ENCODE data around the gene CBFA2T2. TPM values are rescaled to one million over a fixed set of nuclear protein-coding genes. Genes with fewer than 3 reads are reported as not detected.

CBFA2T2 gene
- total and polyA plus RNA-seq, 2 donors (not counting 3 experiments of a cell fraction or from before 2014, with no cell fraction given) = 10.7 to 12.1 TPM

- no peak overlapping the region for H3K4me2 ChIP-seq (ENCODE audit: insufficient read depth, low read length)
- TF ChIP-seq MAX (IDR thresholded peaks at IDR 0.05; ENCODE audit: insufficient read depth, insufficient read length) = no peak
- TF ChIP-seq POLR2A (IDR thresholded peaks at IDR 0.05; ENCODE audit: low read depth, low read length) = no peak
- no peak for TF ChIP-seq POLR2AphosphoS5 (IDR thresholded peaks at IDR 0.05; ENCODE audit: insufficient read depth, low read depth, low read length)
- no peak for TF ChIP-seq CTCF (IDR thresholded peaks at IDR 0.05; ENCODE audit: extremely low read depth in 1 of 2, insufficient read depth in 1 of 2, low read depth in 1 of 2, low read length in 2 of 2)
- TF ChIP-seq JUN (IDR thresholded peaks at IDR 0.05; ENCODE audit: borderline replicate concordance, insufficient read depth, insufficient read length, low read depth) = no peak
- TF ChIP-seq FOS (IDR thresholded peaks at IDR 0.05; ENCODE audit: borderline replicate concordance, insufficient read depth, low read length) = no peak
- TF ChIP-seq GATA2 (IDR thresholded peaks at IDR 0.05; ENCODE audit: insufficient read depth, insufficient read length, low read depth, low read length) = no peak
- no peak for TF ChIP-seq EZH2 (IDR thresholded peaks at IDR 0.05; ENCODE audit: borderline replicate concordance, low read depth, low read length, severe bottlenecking)
- H3K9me1 ChIP-seq (replicated peaks; ENCODE audit: control insufficient read depth, extremely low read depth, insufficient read depth, low read length) = no peaks in the 10 kb centered on the region
- H3K79me2 ChIP-seq (ENCODE audit: control insufficient read depth, insufficient read depth, low read length) = no peaks in the 10 kb centered on the region
- H3K27me3 ChIP-seq (ENCODE audit: control insufficient read depth in 2 of 2, insufficient read depth in 2 of 2, low read length in 2 of 2) = peaks cover 10 to 14% of the 10 kb centered on the region in 2 experiments
- H3K4me1 ChIP-seq (ENCODE audit: control insufficient read depth, extremely low read depth, insufficient read depth, low read length) = no peaks in the 10 kb centered on the region
- ChIA-PET POLR2A (no interaction called here), CTCF (interaction anchor here (0.9 to 2.2 kb wide), 3 partner anchors 16 to 179 kb away, joined by 3 to 8 read pairs (median 5); partner anchors contain the start of gene CBFA2T2)
- FAIRE-seq = no peak
- H4K20me1 ChIP-seq (replicated peaks; ENCODE audit: control insufficient read depth, extremely low read depth, insufficient read depth, low read length) = no peaks in the 10 kb centered on the region
- no peaks in the 10 kb centered on the region for H3K36me3 ChIP-seq (ENCODE audit: control insufficient read depth in 2 of 2, extremely low read depth in 1 of 2, insufficient read depth in 2 of 2, low read length in 2 of 2)
- no peak for DNase-seq (ENCODE audit: low read depth, low spot score)
- H3K9me3 ChIP-seq (replicated peaks; ENCODE audit: control insufficient read depth, insufficient read depth, low read length) = no peaks in the 10 kb centered on the region
- BruUV-seq (replicated peaks) = no TSS peak
- no peak overlapping the region for H3K9ac ChIP-seq (replicated peaks; ENCODE audit: extremely low read depth, insufficient read depth, low read length)
- H3K27ac ChIP-seq (ENCODE audit: insufficient read depth, low read depth, low read length) = no peak overlapping the region
- intact Hi-C loops (cut with micrococcal nuclease) (no loop called here), dilution Hi-C loops (cut with MboI; ENCODE audit: extremely low pct_ligation_motif_present, low sequenced_read_pairs) (no loop called here)
- no peak overlapping the region for H3K4me3 ChIP-seq (replicated peaks in 1 of 3; ENCODE audit: insufficient read depth in 1 of 3, low read depth in 1 of 3, low read length in 3 of 3)
- H2AFZ ChIP-seq (ENCODE audit: low read depth, low read length) = no peak overlapping the region
These were observed 15.6 kb upstream of the CBFA2T2 start for GRCh38 chr20:33474097-33474873.
